Muscle of back (tissue), 11 donors: ENCODE data around the gene SLC24A3. TPM values are rescaled to one million over a fixed set of nuclear protein-coding genes. Genes with fewer than 3 reads are reported as not detected.
A peak's percentile ranks its signal among the peaks of the same experiment; 100 is the strongest.

ENCODE experiments used
- DNase-seq, 3 donors: peaks; one replicate each; pipeline versions ENCODE4 v3.0.0 to v3.0.0-alpha.2; 2013
- polyA plus RNA-seq, 10 donors: library from polyadenylated mRNA; unstranded; fragments of 120-200 nt; gene quantifications; one replicate each; pipeline ENCODE4 v1.2.1, GENCODE V29; 2013; ENCODE audit not compliant: insufficient read length in 10 of 10

The SLC24A3 gene
- polyA plus RNA-seq, 10 donors, result 12.6 to 30.1 (median 19.5) TPM

GRCh38 chr20:19236371-19237055, 24.1 kb downstream of the SLC24A3 start:
- no peak for DNase-seq

GRCh38 chr20:19241440-19241839, 29.0 kb downstream of the SLC24A3 start:
- DNase-seq, result no peak

- DNase-seq, result no peak
Measured at GRCh38 chr20:19244291-19244690, 31.8 kb downstream of the SLC24A3 start.

DNA sequence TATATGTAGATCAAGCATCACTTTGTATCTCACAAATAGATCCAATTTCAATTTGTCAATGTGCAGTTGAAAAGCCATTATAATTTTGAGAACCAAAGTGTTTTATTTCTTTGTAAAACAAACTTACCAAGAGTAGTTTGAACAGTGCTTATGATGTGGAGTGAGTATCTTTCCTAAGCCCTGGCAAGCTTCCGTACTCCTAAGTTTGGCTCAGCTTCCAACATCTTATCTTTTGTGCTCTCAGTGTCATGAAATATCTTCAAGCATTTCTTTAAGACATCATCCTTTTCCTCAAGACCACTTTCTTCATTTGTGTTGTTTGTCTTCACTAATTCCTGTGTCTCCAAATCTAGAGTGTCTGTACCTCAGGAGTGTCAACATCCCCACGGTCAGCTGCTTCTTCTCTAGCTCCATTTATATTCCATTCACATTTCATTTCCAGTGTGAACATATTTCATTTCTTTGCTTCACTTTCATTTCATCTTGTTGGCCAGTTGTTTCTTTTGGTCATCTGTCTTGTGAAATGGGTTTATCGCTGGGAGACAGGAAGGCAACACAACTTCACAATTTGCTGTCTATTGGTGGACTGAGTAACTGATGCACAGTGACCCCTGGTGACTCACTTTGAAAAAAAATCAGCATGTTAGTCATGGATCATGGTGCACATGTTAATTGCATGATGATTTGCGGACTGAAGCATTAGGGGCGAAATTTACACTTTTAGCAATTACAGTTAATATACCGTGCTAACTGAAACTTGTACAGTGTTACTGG, 36.9 kb downstream of the SLC24A3 start:
- DNase-seq, result no peak

- DNase-seq, result no peak
Measured at GRCh38 chr20:19250346-19250745, 37.9 kb downstream of the SLC24A3 start.

GRCh38 chr20:19251506-19251905, 39.1 kb downstream of the SLC24A3 start:
- DNase-seq, result no peak

GRCh38 chr20:19251958-19252357, 39.5 kb downstream of the SLC24A3 start:
- DNase-seq, result no peak

DNA sequence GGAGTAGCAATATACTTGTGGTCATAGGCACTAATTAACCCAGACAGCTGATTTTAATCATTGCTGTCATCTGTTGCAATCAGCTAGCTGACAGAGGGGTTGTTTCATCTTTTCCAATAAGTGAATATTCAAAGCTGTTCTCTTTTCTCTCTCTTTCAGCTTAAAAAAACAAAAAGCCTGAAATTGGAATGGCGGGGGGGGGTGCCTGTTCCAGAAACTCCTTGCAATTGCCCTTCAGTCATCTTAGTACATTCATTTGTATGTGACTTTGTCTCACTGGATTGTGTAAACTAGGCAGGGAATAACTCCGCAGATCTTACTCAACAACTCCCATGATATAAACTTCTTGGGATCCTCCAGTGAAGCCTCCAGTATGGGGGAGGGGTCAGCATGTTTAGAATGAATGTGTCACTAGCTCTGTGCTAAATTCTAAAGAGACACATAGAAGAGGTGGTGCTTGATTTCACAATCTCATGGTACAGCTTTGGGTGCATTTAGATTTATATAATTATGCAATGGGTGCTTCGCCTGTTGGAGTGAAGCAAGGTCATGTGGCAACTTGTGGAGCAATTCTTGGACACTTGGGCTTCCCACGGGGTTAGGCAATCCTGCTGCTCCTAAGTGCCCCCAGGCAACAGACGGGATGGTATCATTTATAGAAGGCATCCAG, 40.1 kb downstream of the SLC24A3 start:
- DNase-seq, result no peak

GRCh38 chr20:19253316-19253715, 40.9 kb downstream of the SLC24A3 start:
- DNase-seq, result no peak

- peak in 2 of 3 donors; percentile 27 to 61 for DNase-seq
Measured at GRCh38 chr20:19253916-19254820, 41.7 kb downstream of the SLC24A3 start.

GRCh38 chr20:19254956-19255355, 42.5 kb downstream of the SLC24A3 start:
- DNase-seq, result no peak

GRCh38 chr20:19256085-19256484, 43.6 kb downstream of the SLC24A3 start:
- no peak for DNase-seq

DNA sequence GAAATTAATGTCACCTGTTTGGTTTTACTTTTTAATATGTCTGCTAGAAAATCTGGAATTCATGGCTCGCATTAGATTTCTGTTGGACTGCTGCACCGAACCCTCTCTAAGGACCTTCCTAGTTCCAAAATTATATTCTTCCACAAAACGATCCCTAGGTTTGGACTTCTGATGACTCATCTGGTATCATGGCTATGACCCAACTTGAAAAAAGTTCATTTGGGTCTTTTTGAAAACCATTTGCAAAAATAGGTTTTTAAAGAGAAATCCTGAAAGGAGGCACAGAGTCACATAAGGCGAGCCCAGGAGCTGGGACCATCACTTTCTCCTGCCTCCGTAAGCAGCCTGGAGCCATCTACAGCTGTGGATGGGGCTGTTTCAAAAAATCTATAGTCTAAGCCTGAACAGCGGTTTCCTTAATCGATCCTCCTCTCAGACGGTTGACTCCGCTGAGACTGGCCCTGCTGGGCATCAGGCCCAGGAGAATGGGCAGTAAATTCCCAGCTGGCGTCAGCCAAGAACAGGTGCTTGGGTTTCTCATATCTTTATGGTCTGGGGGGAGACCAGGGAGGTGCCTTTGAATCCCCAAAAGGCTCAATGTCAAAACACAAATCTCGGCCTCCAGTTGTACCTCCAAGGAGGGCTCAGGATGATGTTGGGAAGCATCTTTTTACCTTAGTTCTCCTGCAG, 44.6 kb downstream of the SLC24A3 start:
- DNase-seq, result peak; percentile 20 to 61 (median 35)

DNA sequence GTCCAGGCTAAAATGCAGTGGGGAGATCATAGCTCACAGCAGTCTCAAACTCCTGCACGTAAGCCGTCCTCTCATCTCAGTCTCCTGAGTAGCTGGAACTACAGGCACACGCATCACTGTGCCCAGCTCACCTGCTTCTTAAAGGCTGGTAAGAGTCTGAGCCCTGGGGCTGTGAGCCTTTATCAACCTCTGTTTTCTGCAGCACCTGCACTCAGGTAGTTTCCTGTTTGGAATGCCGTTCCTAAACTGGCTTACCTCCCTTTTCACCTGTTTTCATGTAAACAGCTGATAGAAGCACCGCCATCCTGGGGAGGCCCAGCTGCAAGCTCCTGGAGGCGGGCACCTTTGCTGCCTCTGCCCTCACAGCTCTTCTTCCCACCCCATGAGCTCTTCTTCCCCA, 45.4 kb downstream of the SLC24A3 start:
- no peak for DNase-seq

DNA sequence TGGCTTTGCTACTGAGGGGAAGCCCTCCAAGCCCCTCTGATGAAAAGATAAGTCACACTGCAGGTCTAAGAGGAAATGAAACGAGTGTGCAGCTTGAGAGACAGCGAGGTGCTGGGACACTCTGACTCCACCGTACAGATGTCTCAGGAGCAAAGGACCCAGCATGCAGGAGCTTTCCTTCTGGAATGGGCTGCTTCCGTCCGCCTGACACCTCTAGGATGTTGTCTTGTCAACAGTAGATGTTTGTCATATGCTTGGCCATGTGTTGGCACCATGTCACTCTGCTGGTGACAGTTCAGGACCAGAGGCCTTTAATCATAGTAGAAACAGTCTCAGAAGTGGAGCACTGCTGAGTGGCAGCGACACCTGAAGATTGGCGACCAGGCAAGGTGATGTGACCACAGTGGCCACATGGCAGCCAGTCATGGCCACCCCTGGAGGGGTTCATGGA, 46.7 kb downstream of the SLC24A3 start:
- no peak for DNase-seq

- no peak for DNase-seq
Measured at GRCh38 chr20:19260412-19261090, 48.1 kb downstream of the SLC24A3 start.

DNA sequence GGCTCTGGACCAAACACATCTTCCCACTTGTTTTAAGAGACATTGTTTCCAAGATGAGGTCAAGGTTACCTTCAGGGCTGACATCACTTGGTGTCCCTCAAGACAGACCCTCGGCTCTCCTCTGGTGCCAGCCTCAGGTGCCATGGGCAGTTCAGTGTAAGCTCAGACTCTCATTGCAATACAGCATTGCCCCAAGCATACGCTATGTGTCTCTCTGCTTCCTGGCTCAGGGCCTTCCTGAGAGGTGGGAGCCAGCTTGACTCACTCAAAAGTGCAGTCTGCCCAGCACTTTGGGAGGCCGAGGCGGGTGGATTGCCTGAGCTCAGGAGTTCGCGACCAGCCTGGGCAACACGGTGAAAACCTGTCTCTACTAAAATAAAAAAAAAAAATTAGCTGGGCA, 51.7 kb downstream of the SLC24A3 start:
- DNase-seq, result no peak

DNA sequence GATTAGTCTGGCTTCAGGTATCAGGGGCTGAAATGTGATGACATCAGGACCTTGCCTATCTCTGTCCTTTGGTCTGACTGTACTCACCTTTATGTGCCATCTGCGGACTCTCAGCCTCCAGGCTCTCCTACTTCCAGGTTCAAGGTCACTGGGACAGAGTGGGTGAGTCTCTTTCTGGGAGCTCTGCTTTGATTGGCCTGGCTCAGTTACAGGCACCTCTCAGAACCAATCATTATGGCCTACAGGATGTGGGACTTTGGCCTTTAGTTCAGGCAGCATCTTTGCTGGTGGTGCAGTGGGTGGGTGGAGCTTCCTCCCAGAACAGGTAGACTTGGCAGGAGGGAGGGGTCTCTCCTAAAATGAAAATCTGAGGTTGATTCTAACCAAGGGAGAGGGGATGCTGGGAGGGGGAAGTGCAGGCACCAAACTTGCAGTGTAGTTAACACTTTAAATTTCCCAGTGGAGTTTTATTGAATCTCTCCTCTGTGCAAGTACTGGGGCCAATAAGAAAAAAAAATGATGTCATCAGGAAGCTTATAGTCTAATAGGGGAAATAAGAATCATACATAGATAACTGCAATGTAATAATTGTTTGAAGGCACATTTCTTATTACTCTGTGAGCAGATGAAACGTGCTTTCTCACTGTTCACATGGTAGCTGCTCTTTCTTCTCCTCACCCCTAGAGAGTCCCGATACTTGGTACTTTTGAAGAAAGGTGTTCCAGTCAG, 53.4 kb downstream of the SLC24A3 start:
- DNase-seq, result no peak

DNA sequence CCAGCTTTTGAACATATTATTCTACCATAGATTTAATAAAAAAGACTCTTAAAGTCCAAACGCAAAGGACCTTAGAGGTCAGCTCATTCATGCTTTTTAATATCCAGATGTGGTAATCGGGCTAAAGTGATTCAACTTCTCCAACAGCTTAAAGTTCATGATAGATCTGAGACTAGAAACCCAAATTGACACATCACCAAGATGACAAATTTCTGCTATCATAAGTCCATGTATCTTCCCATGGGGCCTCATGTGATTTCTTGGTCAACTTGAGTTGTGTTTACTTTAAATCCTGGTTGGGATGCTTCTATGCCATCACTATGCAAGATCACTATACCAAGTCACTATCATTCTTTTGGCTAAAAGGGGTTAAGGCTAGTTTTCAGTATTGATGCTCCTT, 56.0 kb downstream of the SLC24A3 start:
- DNase-seq, result no peak
